Measurements from ENCODE around the gene GPR183. TPM values are rescaled to one million over a fixed set of nuclear protein-coding genes. Genes with fewer than 3 reads are reported as not detected.

GPR183 gene
- total and polyA plus RNA-seq, 2 of the 8 experiments (the other 6 are each of a cell fraction or from before 2014, with no cell fraction given), result not detected

GRCh38 chr13:99273128-99273527 is 34.1 kb downstream of the GPR183 start:
- Histone ChIP-seq H2BK120ac (replicated peaks; ENCODE audit: low read depth, low read length) (no peak overlapping the region), H3K79me1 (ENCODE audit: low read depth, low read length) (peaks cover 2% of the 10 kb centered on the region; the same call in 1 of the 2 replicates), H2AFZ (ENCODE audit: low read length) (no peak overlapping the region), H3K18ac (ENCODE audit: extremely low read depth, low read length) (no peak overlapping the region), H3K27me3 (replicated peaks in 1 of 4; ENCODE audit: control insufficient read depth in 3 of 4, extremely low read depth in 1 of 4, insufficient read depth in 3 of 4, low read length in 3 of 4) (no peaks in the 10 kb centered on the region), H4K20me1 (replicated peaks in 1 of 2; ENCODE audit: control insufficient read depth in 1 of 2, insufficient read depth in 2 of 2, low read length in 2 of 2) (peaks cover 0 to 6% of the 10 kb centered on the region in 2 experiments), H3K79me2 (ENCODE audit: control insufficient read depth in 1 of 2, insufficient read depth in 2 of 2, low read length in 2 of 2) (no peaks in the 10 kb centered on the region), H4K8ac (ENCODE audit: extremely low read depth, insufficient read depth, low read length) (no peak overlapping the region), H2BK20ac (ENCODE audit: low read length) (no peak overlapping the region), H4K91ac (replicated peaks; ENCODE audit: insufficient read length, low read length) (no peak overlapping the region), H3K4ac (replicated peaks; ENCODE audit: insufficient read length, low read depth, low read length) (no peak overlapping the region), H3K9me3 (ENCODE audit: insufficient read depth in 2 of 2, low read depth in 1 of 2, low read length in 1 of 2) (no peaks in the 10 kb centered on the region), H2AK5ac (ENCODE audit: low read depth, low read length) (no peak overlapping the region), H3K23ac (ENCODE audit: insufficient read length) (no peak overlapping the region), H3K4me2 (ENCODE audit: insufficient read depth in 1 of 2, low read depth in 2 of 2, low read length in 2 of 2) (no peak overlapping the region), H3K4me3 (ENCODE audit: extremely low read depth in 1 of 4, insufficient read depth in 2 of 4, low read depth in 3 of 4, low read length in 4 of 4) (no peak overlapping the region), H4K5ac (ENCODE audit: insufficient read length, low read depth, low read length) (no peak overlapping the region), H3K14ac (ENCODE audit: insufficient read length) (no peak overlapping the region), H2BK5ac (ENCODE audit: low read depth, low read length) (no peak overlapping the region), H2BK15ac (ENCODE audit: low read length) (no peak overlapping the region), H3K36me3 (ENCODE audit: control insufficient read depth in 2 of 4, insufficient read depth in 4 of 4, low read length in 3 of 4) (no peaks in the 10 kb centered on the region), H3K27ac (ENCODE audit: low read depth, low read length) (no peak overlapping the region), H3K56ac (replicated peaks; ENCODE audit: insufficient read length, low read depth, low read length) (no peak overlapping the region), H2BK12ac (ENCODE audit: low read depth, low read length) (no peak overlapping the region), H3K4me1 (replicated peaks in 1 of 4; ENCODE audit: control insufficient read depth in 3 of 4, insufficient read depth in 4 of 4, low read length in 3 of 4) (peaks cover 0 to 6% (median 4%) of the 10 kb centered on the region in 4 experiments; a peak in 5 of 7 replicates), H3K9ac (replicated peaks in 1 of 4; ENCODE audit: extremely low read depth in 1 of 4, low read depth in 3 of 4, low read length in 3 of 4) (no peak overlapping the region), H3K23me2 (ENCODE audit: low read depth, low read length) (no peaks in the 10 kb centered on the region)
- WGBS, 2 experiments (ENCODE audit: extremely low coverage in 1 of 2, insufficient coverage in 1 of 2, insufficient read length in 1 of 2, insufficient replicate concordance in 2 of 2, low coverage in 1 of 2, low lambda C conversion rate in 2 of 2, missing lambda C conversion rate in 1 of 2), result 85% methylated on average over 2 of the region's 2 CpGs; no CpG with 5 or more reads in 1 of the 2 experiments
- CTCF ChIA-PET (ENCODE audit: partially characterized antibody), result interaction anchor here (10.8 kb wide), 1 partner anchor 96 kb away, joined by 242 read pairs; no protein-coding TSS in a partner anchor
- no peak for DNase-seq (ENCODE audit: low read depth in 1 of 2, low spot score in 2 of 2)
- POLR2A ChIA-PET (ENCODE audit: partially characterized antibody), result no interaction called here
- no peak for FAIRE-seq
- TF ChIP-seq NANOG (IDR thresholded peaks at IDR 0.05; ENCODE audit: insufficient read depth, low read depth, low read length, poor library complexity, severe bottlenecking) (no peak), TAF7 (optimal IDR thresholded peaks at IDR 0.05; ENCODE audit: borderline replicate concordance, low read depth, low read length) (no peak), PHF8 (conservative IDR thresholded peaks at IDR 0.05; ENCODE audit: low read depth, low read length) (no peak), KDM4A (IDR thresholded peaks at IDR 0.05; ENCODE audit: low read depth, low read length, severe bottlenecking) (no peak), RFX5 (IDR thresholded peaks at IDR 0.05; ENCODE audit: borderline replicate concordance, low read depth, low read length) (no peak), CTBP2 (IDR thresholded peaks at IDR 0.05; ENCODE audit: borderline replicate concordance, insufficient read depth, insufficient read length, low read length) (no peak), TBP (IDR thresholded peaks at IDR 0.05; ENCODE audit: low read depth, low read length) (no peak), POLR2A (IDR thresholded peaks at IDR 0.05; ENCODE audit: control extremely low read depth in 1 of 2, low read depth in 2 of 2, low read length in 2 of 2) (no peak), RBBP5 (IDR thresholded peaks at IDR 0.05; ENCODE audit: borderline replicate concordance, low read depth, low read length) (no peak), RNF2 (IDR thresholded peaks at IDR 0.05; ENCODE audit: borderline replicate concordance, low read depth, low read length, missing control alignments, poor library complexity, severe bottlenecking) (no peak), MAFK (IDR thresholded peaks at IDR 0.05; ENCODE audit: low read depth, low read length) (no peak), SAP30 (IDR thresholded peaks at IDR 0.05; ENCODE audit: insufficient read depth, insufficient replicate concordance, low read length) (no peak)
